Kidney (tissue), 14 donors: ENCODE data around the gene THSD8. TPM values are rescaled to one million over a fixed set of nuclear protein-coding genes. Genes with fewer than 3 reads are reported as not detected.

Source experiments
- DNase-seq, 5 donors: peaks; one replicate each; pipeline ENCODE4 v3.0.0-alpha.2; 2013 to 2020
- FAIRE-seq: peaks from 2 replicates; lab custom pipeline; 2012; peaks lifted over from hg19 to GRCh38; lab: Jason Lieb, UNC
- H3K27ac ChIP-seq, 2 donors: one replicate each; pipeline ENCODE4 v1.7.0; 2013; ENCODE audit warnings: low read depth in 2 of 2, low read length in 2 of 2, inconsistent platforms in 1 of 2
- H3K27me3 ChIP-seq: one replicate; pipeline ENCODE4 v1.7.1; 2013; ENCODE audit warnings: low read length, inconsistent platforms; ENCODE audit not compliant: control insufficient read depth, insufficient read depth
- H3K36me3 ChIP-seq, 3 donors: one replicate each; pipeline versions ENCODE4 v1.7.0 to v1.7.1; 2013; ENCODE audit warnings: low read length in 3 of 3, control low read depth in 1 of 3, inconsistent platforms in 1 of 3; ENCODE audit not compliant: insufficient read depth in 3 of 3, control insufficient read depth in 2 of 3
- H3K4me1 ChIP-seq, 3 donors: one replicate each; pipeline versions ENCODE4 v1.7.0 to v1.7.1; 2013; ENCODE audit warnings: low read length in 3 of 3, inconsistent platforms in 1 of 3, low read depth in 1 of 3; ENCODE audit not compliant: control insufficient read depth in 2 of 3, insufficient read depth in 2 of 3
- H3K4me3 ChIP-seq, 3 donors: one replicate each; pipeline versions ENCODE4 v1.7.0 to v1.8.1; 2013; ENCODE audit warnings: low read length in 3 of 3, control low read depth in 1 of 3, inconsistent platforms in 1 of 3
- H3K9ac ChIP-seq, 3 donors: one replicate each; pipeline versions ENCODE4 v1.7.0 to v1.7.1; 2013; ENCODE audit warnings: low read length in 3 of 3, control low read depth in 1 of 3, inconsistent platforms in 1 of 3
- H3K9me3 ChIP-seq, 3 donors: one replicate each; pipeline versions ENCODE4 v1.7.0 to v1.7.1; 2013; ENCODE audit warnings: low read length in 3 of 3, control low read depth in 1 of 3, inconsistent platforms in 1 of 3; ENCODE audit not compliant: control insufficient read depth in 2 of 3, insufficient read depth in 1 of 3
- intact Hi-C: fragments of 100-400 bp; cut with DNase I; formaldehyde crosslinking; loops from one replicate; pipeline ENCODE4 v1.11.1; 2022
- polyA plus RNA-seq: library from polyadenylated mRNA; stranded (reverse); fragments of 350-450 nt; fragmentation: Illumina TruSeq; extraction: RNeasy Lipid Tissue Mini Kit (QIAGEN cat#74804); gene quantifications from one replicate; pipeline ENCODE4 v1.2.3, GENCODE V29; 2014; ENCODE audit warnings: low read depth, low replicate concordance; ENCODE audit not compliant: insufficient read depth
- total RNA-seq: library from RNA; stranded (reverse); fragmentation: NEBNext Ultra II Directional; extraction: Animal tissue kit (Norgen Biotek cat#: 25700); gene quantifications from one replicate; pipeline ENCODE4 v1.2.1, GENCODE V29; 2021
- TF ChIP-seq, protein P1 (sequence below): IDR thresholded peaks from 3 replicates; pipeline ENCODE4 v1.5.1; 2012; ENCODE audit warnings: mild to moderate bottlenecking, moderate library complexity, borderline replicate concordance; ENCODE audit not compliant: insufficient read depth; ENCODE audit errors: extremely low read depth
- donor health status: control.
- donor health status: control.
- donor health status: control.
- donor health status: control.
- donor health status: control.
- donor health status: DM: yes; HTN: yes; CAD: no.
- donor health status: Normal renal cell carcinoma (clear cell type).

The THSD8 gene
- total and polyA plus RNA-seq, 2 donors from 2014 or later, result 3.2 to 10.0 TPM

GRCh38 chr19:12787458-12787857, 14.4 kb upstream of the THSD8 start:
- intact Hi-C loops, result no loop called here
- peak overlapping the region; percentile 96 to 98 for H3K27ac ChIP-seq
- H3K9me3 ChIP-seq, result no peaks in the 10 kb centered on the region
- no peak for FAIRE-seq
- H3K4me3 ChIP-seq, result no peak overlapping the region
- no peaks in the 10 kb centered on the region for H3K36me3 ChIP-seq
- H3K9ac ChIP-seq, result no peak overlapping the region
- no peaks in the 10 kb centered on the region for H3K27me3 ChIP-seq
- H3K4me1 ChIP-seq, result peaks cover 6 to 52% (median 38%) of the 10 kb centered on the region in 3 donors
- TF ChIP-seq, protein P1, sequence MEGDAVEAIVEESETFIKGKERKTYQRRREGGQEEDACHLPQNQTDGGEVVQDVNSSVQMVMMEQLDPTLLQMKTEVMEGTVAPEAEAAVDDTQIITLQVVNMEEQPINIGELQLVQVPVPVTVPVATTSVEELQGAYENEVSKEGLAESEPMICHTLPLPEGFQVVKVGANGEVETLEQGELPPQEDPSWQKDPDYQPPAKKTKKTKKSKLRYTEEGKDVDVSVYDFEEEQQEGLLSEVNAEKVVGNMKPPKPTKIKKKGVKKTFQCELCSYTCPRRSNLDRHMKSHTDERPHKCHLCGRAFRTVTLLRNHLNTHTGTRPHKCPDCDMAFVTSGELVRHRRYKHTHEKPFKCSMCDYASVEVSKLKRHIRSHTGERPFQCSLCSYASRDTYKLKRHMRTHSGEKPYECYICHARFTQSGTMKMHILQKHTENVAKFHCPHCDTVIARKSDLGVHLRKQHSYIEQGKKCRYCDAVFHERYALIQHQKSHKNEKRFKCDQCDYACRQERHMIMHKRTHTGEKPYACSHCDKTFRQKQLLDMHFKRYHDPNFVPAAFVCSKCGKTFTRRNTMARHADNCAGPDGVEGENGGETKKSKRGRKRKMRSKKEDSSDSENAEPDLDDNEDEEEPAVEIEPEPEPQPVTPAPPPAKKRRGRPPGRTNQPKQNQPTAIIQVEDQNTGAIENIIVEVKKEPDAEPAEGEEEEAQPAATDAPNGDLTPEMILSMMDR, result no peak
- no peak for DNase-seq

GRCh38 chr19:12788042-12788681, 13.7 kb upstream of the THSD8 start:
- Histone ChIP-seq H3K4me1 (peaks cover 6 to 52% (median 38%) of the 10 kb centered on the region in 3 donors), H3K36me3 (no peaks in the 10 kb centered on the region), H3K27ac (peak overlapping the region; percentile 100), H3K9ac (peak overlapping the region in 1 of 3 donors; percentile 70), H3K9me3 (no peaks in the 10 kb centered on the region), H3K4me3 (peak overlapping the region in 1 of 3 donors; percentile 97), H3K27me3 (no peaks in the 10 kb centered on the region)
- DNase-seq, result peak in 1 of 5 donors; percentile 78
- intact Hi-C loops, result no loop called here
- TF ChIP-seq, protein P1, result no peak
- no peak for FAIRE-seq

DNA sequence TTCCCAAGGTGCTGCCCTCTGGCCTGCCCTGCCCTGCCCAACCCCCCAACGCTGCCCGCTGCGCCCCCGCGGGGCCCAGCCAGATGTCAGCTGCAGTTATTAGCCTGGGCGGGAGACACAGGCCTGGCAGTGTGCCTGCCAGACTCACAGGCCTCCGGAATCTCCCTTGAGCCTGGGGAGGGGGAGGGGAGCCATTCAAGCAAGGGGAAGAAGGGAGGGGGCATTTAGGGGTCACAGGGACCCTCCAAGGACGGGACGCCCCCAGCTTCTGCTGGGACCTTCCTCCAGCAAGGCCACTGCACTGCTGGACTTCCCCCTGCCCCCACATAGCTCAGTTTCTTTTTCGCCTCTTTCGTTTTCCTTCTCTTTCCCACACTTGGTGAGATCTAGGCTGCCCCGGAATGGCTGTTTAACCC, 13.2 kb upstream of the THSD8 start:
- intact Hi-C loops, result no loop called here
- DNase-seq, result peak; percentile 66 to 94 (median 90)

More for the DNA sequence above, 13.2 kb upstream of the THSD8 start:
- TF ChIP-seq, protein P1, result no peak
- peak overlapping the region; percentile 1 to 97 (median 61) for H3K4me3 ChIP-seq
- H3K9ac ChIP-seq, result peak overlapping the region in 2 of 3 donors; percentile 41 to 70
- FAIRE-seq, result no peak
- H3K27ac ChIP-seq, result peak overlapping the region; percentile 100
- H3K27me3 ChIP-seq, result no peaks in the 10 kb centered on the region
- H3K36me3 ChIP-seq, result no peaks in the 10 kb centered on the region
- no peaks in the 10 kb centered on the region for H3K9me3 ChIP-seq
- peaks cover 6 to 48% (median 36%) of the 10 kb centered on the region in 3 donors for H3K4me1 ChIP-seq
